Astrocyte of the cerebellum (primary cell): Measurements from ENCODE around the gene MANEAL.

ENCODE experiments used
- DNase-seq: peaks from one replicate; pipeline ENCODE4 v3.0.0-alpha.2; 2011; ENCODE audit warnings: low read depth
- H3K4me3 ChIP-seq: 2 replicates; pipeline ENCODE4 v1.5.1; 2011; ENCODE audit warnings: mild to moderate bottlenecking, low read depth, low read length, moderate library complexity
- in situ Hi-C: cut with HindIII; loops from 2 replicates; pipeline ENCODE4 v1.10.0; 2017; ENCODE audit warnings: low sequenced_read_pairs
- TF ChIP-seq, protein P1 (sequence below): IDR thresholded peaks from 2 replicates; pipeline ENCODE4 v1.5.1; 2012; ENCODE audit warnings: low read length, low read depth, moderate library complexity, mild to moderate bottlenecking; ENCODE audit errors: missing control alignments

The MANEAL gene

DNA sequence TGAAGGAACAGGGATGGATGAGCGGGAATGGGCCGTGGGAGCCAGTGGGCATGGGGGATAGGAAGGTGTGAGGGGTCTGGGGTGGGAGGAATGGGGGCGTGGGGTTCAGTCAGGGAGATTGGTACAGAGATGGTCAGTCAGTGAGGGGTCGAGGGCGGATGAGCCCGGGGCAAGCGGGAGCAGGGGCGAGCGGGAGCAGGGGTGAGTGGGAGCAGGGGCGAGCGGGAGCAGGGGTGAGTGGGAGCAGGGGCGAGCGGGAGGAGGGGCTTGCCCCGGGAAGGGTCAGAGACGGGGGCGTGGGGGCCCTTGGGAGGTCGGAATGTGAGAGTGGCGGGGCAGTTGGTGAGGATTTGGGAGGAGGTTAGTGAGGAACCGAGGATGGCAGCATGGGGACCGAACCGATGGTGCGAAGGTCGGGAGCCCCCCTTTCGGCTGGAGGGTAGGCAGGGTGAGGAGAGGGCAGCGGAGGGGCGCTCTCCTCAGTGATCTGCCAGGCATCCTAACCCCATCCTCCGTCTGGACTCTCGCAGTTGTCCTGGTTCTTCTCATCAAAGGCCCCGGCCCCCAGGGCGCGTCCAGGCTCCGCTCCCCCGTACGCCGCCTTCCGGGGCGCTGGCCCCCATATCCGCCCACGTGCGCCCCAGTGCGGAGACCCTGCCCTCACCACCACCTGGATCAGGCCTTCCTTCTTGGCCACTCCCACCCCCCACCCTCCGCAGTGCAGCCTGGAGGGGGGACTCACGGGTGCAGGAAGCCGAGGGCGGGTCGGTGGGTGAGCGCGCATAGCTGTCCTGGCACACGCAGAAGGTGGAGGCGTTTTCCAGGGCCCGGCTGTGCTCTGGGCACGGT, 40.0 kb upstream of the MANEAL start:
- no peak overlapping the region for H3K4me3 ChIP-seq
- TF ChIP-seq, protein P1, sequence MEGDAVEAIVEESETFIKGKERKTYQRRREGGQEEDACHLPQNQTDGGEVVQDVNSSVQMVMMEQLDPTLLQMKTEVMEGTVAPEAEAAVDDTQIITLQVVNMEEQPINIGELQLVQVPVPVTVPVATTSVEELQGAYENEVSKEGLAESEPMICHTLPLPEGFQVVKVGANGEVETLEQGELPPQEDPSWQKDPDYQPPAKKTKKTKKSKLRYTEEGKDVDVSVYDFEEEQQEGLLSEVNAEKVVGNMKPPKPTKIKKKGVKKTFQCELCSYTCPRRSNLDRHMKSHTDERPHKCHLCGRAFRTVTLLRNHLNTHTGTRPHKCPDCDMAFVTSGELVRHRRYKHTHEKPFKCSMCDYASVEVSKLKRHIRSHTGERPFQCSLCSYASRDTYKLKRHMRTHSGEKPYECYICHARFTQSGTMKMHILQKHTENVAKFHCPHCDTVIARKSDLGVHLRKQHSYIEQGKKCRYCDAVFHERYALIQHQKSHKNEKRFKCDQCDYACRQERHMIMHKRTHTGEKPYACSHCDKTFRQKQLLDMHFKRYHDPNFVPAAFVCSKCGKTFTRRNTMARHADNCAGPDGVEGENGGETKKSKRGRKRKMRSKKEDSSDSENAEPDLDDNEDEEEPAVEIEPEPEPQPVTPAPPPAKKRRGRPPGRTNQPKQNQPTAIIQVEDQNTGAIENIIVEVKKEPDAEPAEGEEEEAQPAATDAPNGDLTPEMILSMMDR: no peak
- no peak for DNase-seq
- in situ Hi-C loops: no loop called here

DNA sequence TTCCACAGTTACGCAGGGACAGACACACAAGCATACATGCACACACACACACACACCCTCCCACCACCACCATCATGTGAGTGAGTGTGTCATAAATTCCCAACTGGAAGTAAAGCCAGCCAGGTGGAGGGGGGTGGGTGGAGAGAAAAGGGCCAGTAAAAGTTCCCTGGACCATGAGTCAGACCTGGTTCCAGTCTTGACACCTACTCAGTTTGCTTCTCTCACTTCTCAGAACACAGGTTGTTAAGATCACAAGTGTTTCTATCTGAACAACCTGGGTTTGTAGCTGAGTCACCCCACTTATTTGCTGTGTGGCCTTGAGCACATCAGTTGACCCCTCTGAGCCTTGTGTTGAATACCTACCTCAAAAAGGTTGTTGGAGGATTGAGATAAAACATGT, 38.4 kb upstream of the MANEAL start:
- TF ChIP-seq, protein P1: no peak
- in situ Hi-C loops: no loop called here
- no peak overlapping the region for H3K4me3 ChIP-seq
- no peak for DNase-seq

- no peak overlapping the region for H3K4me3 ChIP-seq
- DNase-seq: no peak
- TF ChIP-seq, protein P1: no peak
- in situ Hi-C loops: no loop called here
Observed at GRCh38 chr1:37755951-37756560, 37.6 kb upstream of the MANEAL start.

DNA sequence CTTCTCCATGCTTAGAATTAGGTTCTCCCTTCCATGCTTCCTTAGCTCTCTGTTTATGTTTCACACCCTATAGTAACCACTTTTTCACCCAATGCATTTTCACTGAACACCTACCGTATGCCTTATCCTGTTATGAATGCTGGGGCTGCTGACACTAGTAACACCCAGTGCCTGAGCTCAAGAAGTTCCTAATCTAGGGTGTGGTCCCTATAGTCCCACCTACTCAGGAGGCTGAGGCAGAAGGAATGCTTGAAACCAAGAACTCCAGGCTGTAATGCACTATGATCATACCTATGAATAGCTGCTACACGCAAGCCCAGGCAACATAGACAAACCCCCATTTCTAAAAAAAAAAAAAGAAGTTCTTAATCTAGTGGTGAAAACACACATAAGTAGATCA, 34.2 kb upstream of the MANEAL start:
- DNase-seq: no peak
- no peak overlapping the region for H3K4me3 ChIP-seq
- in situ Hi-C loops: no loop called here
- TF ChIP-seq, protein P1: no peak

DNA sequence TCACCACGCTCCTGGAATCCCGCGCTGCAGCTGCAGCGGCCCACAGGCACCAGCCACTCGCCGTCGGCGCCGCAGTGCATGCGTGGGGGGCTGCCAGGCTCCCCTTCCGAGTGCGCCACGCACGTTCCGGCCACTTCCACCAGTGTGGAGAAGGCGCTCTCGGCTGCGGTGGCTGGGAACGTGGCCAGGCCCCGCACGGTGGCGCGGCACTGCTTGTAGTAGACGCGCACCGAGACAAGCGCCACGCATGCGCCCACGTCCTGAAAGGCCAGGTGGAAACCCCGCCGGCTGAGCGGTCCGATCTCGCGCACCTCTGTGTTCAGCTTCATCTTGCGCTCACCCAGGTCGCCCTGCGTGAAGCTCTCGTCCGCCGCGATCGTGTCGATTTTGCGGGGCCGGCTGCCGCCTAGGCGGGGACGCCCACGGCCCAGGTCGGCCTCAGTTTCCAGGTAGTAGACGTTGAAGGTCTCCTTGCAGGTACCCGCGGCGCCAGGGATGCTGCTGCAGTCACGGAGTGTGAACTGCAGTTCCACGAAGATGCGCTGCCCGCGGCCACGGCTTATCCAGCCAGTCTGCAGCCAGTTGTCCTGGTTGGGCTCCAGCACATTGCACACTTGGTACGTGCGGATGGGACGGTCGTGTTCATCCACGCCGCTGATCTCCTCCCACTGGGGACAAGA, 32.1 kb upstream of the MANEAL start:
- TF ChIP-seq, protein P1: no peak
- no peak overlapping the region for H3K4me3 ChIP-seq
- in situ Hi-C loops: no loop called here
- DNase-seq: no peak

GRCh38 chr1:37762516-37762915, 31.1 kb upstream of the MANEAL start:
- DNase-seq: no peak
- no peak overlapping the region for H3K4me3 ChIP-seq
- in situ Hi-C loops: no loop called here
- TF ChIP-seq, protein P1: no peak
